PC-9 (cell line): ENCODE results near the gene SLC7A14.

ENCODE experiments used
- EZH2 ChIP-seq: fragments of 200-600 bp; sonication (generic); IDR thresholded peaks from 2 replicates; pipeline ENCODE4 v1.8.0; 2017; ENCODE audit warnings: antibody characterized with exemption, low read depth
- TF ChIP-seq, protein P1 (sequence below): fragments of 200-600 bp; sonication (generic); conservative IDR thresholded peaks from 2 replicates; pipeline ENCODE4 v1.6.1; 2017; ENCODE audit warnings: mixed run types, antibody characterized with exemption, mild to moderate bottlenecking, moderate library complexity

GRCh38 chr3:170480111-170480510 lies 105.8 kb downstream of the SLC7A14 start:
- TF ChIP-seq, protein P1, sequence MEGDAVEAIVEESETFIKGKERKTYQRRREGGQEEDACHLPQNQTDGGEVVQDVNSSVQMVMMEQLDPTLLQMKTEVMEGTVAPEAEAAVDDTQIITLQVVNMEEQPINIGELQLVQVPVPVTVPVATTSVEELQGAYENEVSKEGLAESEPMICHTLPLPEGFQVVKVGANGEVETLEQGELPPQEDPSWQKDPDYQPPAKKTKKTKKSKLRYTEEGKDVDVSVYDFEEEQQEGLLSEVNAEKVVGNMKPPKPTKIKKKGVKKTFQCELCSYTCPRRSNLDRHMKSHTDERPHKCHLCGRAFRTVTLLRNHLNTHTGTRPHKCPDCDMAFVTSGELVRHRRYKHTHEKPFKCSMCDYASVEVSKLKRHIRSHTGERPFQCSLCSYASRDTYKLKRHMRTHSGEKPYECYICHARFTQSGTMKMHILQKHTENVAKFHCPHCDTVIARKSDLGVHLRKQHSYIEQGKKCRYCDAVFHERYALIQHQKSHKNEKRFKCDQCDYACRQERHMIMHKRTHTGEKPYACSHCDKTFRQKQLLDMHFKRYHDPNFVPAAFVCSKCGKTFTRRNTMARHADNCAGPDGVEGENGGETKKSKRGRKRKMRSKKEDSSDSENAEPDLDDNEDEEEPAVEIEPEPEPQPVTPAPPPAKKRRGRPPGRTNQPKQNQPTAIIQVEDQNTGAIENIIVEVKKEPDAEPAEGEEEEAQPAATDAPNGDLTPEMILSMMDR: no peak
- TF ChIP-seq EZH2: no peak
